KOPT-K1 (cell line): Measurements from ENCODE around the gene TRIM22.
"Not testable (repeated sequence)": the region's sequence is repeated elsewhere in the genome, so short reads cannot be mapped to it uniquely, and the experiment has no call there.

Source experiments
- H3K27ac ChIP-seq: fragments of 200-600 bp; sonication (generic); 2 replicates; pipeline ENCODE4 v1.5.1; 2016; ENCODE audit warnings: antibody characterized with exemption, mild to moderate bottlenecking, low read depth, low read length; ENCODE audit not compliant: poor library complexity, severe bottlenecking
- H3K36me3 ChIP-seq: fragments of 200-600 bp; sonication (generic); 2 replicates; pipeline ENCODE4 v1.5.1; 2017; ENCODE audit warnings: antibody characterized with exemption, mild to moderate bottlenecking, low read length, moderate library complexity; ENCODE audit not compliant: insufficient read depth
- H3K9me3 ChIP-seq: fragments of 200-600 bp; sonication (generic); 2 replicates; pipeline ENCODE4 v1.5.1; 2017; ENCODE audit warnings: antibody characterized with exemption, low read length, mild to moderate bottlenecking; ENCODE audit not compliant: insufficient read depth, poor library complexity, severe bottlenecking

The TRIM22 gene

DNA sequence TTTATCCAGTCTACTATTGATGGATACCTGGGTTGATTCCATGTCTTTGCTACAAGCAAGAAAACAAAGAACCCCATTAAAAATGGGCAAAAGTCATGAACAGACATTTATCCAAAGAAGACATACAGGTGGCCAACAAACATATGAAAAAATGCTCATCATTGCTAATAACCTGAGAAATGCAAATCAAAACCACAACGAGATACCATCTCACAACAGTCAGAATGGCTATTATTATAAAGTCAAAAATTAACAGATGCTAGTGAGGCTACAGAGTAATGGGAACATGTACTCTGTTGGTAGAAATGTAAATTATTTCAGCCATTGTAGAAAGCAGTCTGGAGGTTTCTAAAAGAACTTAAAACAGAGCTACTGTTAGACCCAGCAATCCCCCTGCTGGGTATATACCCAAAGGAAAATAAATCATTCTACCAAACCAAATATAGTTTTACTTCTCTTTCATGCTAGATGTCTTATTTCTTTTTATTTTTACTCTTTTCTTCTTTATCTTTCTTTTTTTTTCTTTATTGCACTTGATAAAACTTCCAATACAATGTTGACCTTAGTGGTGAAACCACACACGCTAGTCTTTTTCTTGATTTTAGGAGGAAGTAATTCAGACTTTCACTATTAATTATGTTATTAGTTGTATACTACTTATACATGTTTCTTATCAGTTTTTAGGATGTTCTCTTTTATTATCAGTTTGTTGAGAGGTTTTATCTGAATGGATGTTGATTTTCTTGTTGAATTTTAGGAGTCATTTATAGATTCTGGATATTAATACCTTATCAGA is 14.3 kb downstream of the TRIM22 start:
- H3K27ac ChIP-seq, result no peak overlapping the region
- peaks cover 49% of the 10 kb centered on the region for H3K36me3 ChIP-seq
- no peaks in the 10 kb centered on the region for H3K9me3 ChIP-seq

DNA sequence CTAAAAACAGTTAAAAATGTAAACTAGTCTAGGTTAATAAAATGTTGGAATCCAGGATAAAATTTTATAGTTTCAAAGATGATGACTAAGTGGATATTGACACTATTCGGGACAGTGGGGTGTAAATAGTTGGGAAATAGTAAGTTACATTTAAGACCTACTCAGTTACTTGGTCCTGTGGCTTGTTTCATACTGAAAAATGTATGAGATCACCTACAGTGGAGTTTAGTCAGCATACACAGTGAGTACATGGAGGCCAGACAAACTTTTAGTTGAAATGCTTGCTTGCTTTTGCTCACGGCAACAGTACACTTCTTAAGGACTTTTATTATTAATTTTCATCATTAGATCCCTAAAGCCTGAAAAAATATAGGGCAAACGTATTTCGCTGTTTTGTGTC is 16.1 kb downstream of the TRIM22 start:
- no peak overlapping the region for H3K27ac ChIP-seq
- H3K36me3 ChIP-seq, result peaks cover 55% of the 10 kb centered on the region
- no peaks in the 10 kb centered on the region for H3K9me3 ChIP-seq

DNA sequence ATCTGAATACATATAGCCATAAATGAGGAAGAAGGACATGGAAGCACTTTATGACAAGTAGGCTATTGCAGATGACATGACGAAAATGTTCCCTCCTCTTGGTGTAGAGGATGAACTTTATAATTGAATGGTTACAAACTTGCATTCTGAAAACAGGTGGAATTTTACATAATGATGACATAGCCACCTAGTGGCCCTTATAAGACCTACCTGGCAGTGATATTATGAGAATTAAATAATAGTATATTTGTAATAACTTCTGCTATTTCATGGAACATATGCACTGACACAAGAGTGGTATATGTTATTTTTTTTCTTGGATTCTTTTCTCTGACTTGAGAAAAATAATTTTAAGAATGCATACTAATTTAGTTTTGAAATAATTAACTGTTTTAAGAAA is 22.9 kb downstream of the TRIM22 start:
- H3K36me3 ChIP-seq, result peaks cover 15% of the 10 kb centered on the region; the same call in 1 of the 2 replicates
- no peak overlapping the region for H3K27ac ChIP-seq
- no peaks in the 10 kb centered on the region for H3K9me3 ChIP-seq

- no peak overlapping the region for H3K27ac ChIP-seq
- H3K36me3 ChIP-seq, result peaks cover 7% of the 10 kb centered on the region; the same call in 1 of the 2 replicates
- H3K9me3 ChIP-seq, result no peaks in the 10 kb centered on the region
Measured at GRCh38 chr11:5713695-5714094, 24.1 kb downstream of the TRIM22 start.

DNA sequence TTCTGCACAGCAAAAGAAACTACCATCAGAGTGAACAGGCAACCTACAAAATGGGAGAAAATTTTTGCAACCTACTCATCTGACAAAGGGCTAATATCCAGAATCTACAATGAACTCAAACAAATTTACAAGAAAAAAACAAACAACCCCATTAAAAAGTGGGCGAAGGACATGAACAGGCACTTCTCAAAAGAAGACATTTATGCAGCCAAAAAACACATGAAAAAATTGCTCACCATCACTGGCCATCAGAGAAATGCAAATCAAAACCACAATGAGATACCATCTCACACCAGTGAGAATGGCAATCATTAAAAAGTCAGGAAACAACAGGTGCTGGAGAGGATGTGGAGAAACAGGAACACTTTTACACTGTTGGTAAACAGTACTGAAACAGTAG is 26.9 kb downstream of the TRIM22 start:
- not testable (repeated sequence) for H3K36me3 ChIP-seq, H3K9me3 ChIP-seq

GRCh38 chr11:5719703-5720495 is 30.3 kb downstream of the TRIM22 start:
- H3K27ac ChIP-seq, result no peak overlapping the region
- no peaks in the 10 kb centered on the region for H3K36me3 ChIP-seq
- H3K9me3 ChIP-seq, result no peaks in the 10 kb centered on the region

More for the DNA sequence above, 26.9 kb downstream of the TRIM22 start:
- not testable (repeated sequence) for H3K27ac ChIP-seq

DNA sequence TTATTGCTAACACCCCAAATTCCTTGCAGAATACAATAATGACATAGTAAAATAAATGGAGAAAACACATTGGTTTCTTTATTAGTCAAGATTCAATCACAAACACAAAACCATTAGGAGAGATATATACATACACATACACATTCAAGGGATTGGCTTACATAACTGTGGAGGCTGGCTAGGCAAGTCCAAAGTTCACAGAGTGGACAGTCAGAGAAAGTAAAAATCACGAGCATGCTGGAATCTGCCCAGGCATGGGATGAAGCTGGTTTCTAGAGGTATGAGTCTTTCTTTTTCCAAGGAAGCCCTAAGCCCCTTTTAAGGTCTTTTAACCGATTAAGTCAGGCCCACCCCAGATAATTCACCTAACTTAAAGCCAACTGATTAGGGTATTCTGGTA is 33.0 kb downstream of the TRIM22 start:
- H3K9me3 ChIP-seq, result no peaks in the 10 kb centered on the region
- no peak overlapping the region for H3K27ac ChIP-seq

DNA sequence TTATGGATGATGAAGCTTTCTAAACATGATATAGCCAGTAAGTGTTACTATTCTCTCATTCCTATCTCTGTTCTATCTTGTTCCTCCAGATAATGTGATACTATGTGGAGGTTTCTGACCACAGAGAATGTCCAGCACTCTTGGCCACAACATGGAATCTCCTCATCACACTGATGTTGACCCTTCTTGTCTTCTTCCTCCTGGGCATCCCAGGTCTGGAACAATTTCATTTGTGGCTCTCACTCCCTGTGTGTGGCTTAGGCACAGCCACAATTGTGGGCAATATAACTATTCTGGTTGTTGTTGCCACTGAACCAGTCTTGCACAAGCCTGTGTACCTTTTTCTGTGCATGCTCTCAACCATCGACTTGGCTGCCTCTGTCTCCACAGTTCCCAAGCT is 36.8 kb downstream of the TRIM22 start:
- Histone ChIP-seq H3K36me3 (no peaks in the 10 kb centered on the region), H3K27ac (no peak overlapping the region), H3K9me3 (no peaks in the 10 kb centered on the region)

More for the DNA sequence above, 33.0 kb downstream of the TRIM22 start:
- H3K36me3 ChIP-seq, result no peaks in the 10 kb centered on the region

GRCh38 chr11:5727691-5728090 is 38.1 kb downstream of the TRIM22 start:
- no peaks in the 10 kb centered on the region for H3K9me3 ChIP-seq
- H3K36me3 ChIP-seq, result no peaks in the 10 kb centered on the region
- no peak overlapping the region for H3K27ac ChIP-seq

DNA sequence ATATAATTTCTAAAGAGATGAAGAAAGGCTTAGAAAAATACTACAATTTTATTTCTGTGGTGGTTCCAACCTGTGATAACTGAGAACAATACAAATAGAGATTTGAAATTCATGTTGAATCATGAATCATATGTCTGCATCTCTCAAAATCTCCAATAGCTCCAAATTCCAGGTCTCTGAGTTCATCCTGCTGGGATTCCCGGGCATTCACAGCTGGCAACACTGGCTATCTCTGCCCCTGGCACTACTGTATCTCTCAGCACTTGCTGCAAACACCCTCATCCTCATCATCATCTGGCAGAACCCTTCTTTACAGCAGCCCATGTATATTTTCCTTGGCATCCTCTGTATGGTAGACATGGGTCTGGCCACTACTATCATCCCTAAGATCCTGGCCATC is 46.8 kb downstream of the TRIM22 start, which contains the start of gene OR56B1:
Gene OR56B1 (plus strand): TSS at position 53 of the 400 bp plus-strand sequence. CDS start 69 bp downstream, at position 122.
- no peaks in the 10 kb centered on the region for H3K36me3 ChIP-seq
- peaks cover under 1% of the 10 kb centered on the region for H3K9me3 ChIP-seq
- H3K27ac ChIP-seq, result no peak within 1 kb of the TSS

DNA sequence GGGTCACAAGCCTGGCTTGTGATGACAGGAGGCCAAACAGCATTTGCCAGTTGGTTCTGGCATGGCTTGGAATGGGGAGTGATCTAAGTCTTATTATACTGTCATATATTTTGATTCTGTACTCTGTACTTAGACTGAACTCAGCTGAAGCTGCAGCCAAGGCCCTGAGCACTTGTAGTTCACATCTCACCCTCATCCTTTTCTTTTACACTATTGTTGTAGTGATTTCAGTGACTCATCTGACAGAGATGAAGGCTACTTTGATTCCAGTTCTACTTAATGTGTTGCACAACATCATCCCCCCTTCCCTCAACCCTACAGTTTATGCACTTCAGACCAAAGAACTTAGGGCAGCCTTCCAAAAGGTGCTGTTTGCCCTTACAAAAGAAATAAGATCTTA is 47.5 kb downstream of the TRIM22 start:
- Histone ChIP-seq H3K9me3 (peaks cover 8% of the 10 kb centered on the region), H3K27ac (no peak overlapping the region), H3K36me3 (no peaks in the 10 kb centered on the region)

DNA sequence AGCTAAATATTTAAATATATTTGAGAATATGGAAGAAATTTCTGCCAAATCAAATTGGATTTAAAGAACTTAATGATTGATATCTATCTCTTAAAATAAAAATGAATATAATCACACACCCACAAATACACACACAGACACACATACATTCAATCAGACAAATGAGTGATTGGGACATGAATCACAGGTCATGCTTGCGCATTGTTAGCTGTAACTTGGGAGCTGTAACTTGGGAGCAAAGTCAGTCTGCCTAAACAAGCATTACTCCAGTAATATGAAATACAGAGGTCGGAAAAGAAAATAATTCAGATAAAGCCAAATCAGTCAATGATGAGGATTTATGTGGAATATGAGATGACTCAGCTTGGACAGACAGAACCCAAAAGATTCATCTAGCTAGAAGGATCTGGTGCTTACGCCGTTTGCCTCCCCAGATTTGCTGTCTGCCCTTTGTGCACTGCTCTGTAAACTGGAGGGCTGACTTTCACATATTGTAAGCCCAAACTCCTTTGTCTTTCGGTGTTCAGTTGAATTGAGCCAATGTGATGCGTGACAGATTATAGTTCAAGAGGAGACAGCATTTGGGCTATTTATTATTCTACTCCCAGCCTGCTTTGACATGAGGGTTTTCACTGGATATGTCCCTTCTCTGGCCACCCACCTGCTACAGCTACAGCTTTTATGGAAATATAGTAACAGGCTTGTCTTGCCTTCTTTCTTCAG is 48.2 kb downstream of the TRIM22 start:
- Histone ChIP-seq H3K27ac (no peak overlapping the region), H3K36me3 (no peaks in the 10 kb centered on the region)

DNA sequence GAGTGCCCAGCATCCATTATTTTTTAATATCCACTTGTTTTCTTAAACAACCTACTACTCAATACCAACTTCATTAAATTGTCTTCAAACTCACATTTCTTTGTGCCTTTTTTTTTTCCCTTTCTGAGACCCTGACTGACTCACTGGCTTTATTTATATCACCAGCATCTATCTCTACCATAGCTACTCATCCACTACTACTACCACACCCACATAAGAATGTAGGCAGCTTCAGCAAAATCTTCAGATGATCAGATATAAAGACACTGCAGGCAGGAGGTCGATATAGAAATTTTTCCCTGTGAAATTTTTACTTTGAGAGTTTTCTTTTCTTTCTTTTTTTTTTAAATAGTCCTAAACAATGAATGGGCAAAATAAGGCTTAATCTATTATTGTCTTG is 48.8 kb downstream of the TRIM22 start:
- no peaks in the 10 kb centered on the region for H3K36me3 ChIP-seq
- H3K27ac ChIP-seq, result no peak overlapping the region
- H3K9me3 ChIP-seq, result peaks cover 8% of the 10 kb centered on the region

More for the DNA sequence above, 48.2 kb downstream of the TRIM22 start:
- peaks cover 8% of the 10 kb centered on the region for H3K9me3 ChIP-seq

DNA sequence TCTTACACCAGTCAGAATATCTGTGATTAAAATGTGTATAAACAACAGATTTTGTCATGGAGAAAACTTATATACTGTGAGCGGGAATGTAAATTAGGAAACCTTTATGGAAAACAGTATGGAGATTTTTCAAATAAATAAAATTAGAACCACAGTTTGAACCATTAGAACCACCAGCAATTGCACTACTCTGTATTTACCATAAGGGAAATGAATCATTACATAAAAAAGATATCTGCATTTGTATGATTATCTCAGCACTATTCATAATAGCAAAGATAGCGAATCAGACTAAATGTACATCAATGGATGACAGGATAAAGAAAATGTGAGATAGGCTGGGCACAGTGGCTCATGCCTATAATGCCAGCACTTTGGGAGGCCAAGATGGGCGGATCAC is 57.0 kb downstream of the TRIM22 start:
- Histone ChIP-seq H3K36me3 (no peaks in the 10 kb centered on the region), H3K9me3 (peaks cover 5% of the 10 kb centered on the region), H3K27ac (no peak overlapping the region)

GRCh38 chr11:5749836-5750235 is 60.2 kb downstream of the TRIM22 start:
- Histone ChIP-seq H3K9me3 (no peaks in the 10 kb centered on the region), H3K36me3 (no peaks in the 10 kb centered on the region), H3K27ac (no peak overlapping the region)
